Measurements from ENCODE around the gene GNAI2. TPM values are rescaled to one million over a fixed set of nuclear protein-coding genes. Genes with fewer than 3 reads are reported as not detected.
"Not testable (repeated sequence)": the region's sequence is repeated elsewhere in the genome, so short reads cannot be mapped to it uniquely, and the experiment has no call there.

The GNAI2 gene
- total and polyA plus RNA-seq, 2 donors from 2014 or later, result 141 to 245 TPM

- no peak for FAIRE-seq
- no peak for TF ChIP-seq CTCF (IDR thresholded peaks at IDR 0.05; ENCODE audit: borderline replicate concordance, extremely low read depth, insufficient read depth)
- DNase-seq, result no peak
Measured at GRCh38 chr3:50210176-50210509, 25.9 kb upstream of the GNAI2 start.

DNA sequence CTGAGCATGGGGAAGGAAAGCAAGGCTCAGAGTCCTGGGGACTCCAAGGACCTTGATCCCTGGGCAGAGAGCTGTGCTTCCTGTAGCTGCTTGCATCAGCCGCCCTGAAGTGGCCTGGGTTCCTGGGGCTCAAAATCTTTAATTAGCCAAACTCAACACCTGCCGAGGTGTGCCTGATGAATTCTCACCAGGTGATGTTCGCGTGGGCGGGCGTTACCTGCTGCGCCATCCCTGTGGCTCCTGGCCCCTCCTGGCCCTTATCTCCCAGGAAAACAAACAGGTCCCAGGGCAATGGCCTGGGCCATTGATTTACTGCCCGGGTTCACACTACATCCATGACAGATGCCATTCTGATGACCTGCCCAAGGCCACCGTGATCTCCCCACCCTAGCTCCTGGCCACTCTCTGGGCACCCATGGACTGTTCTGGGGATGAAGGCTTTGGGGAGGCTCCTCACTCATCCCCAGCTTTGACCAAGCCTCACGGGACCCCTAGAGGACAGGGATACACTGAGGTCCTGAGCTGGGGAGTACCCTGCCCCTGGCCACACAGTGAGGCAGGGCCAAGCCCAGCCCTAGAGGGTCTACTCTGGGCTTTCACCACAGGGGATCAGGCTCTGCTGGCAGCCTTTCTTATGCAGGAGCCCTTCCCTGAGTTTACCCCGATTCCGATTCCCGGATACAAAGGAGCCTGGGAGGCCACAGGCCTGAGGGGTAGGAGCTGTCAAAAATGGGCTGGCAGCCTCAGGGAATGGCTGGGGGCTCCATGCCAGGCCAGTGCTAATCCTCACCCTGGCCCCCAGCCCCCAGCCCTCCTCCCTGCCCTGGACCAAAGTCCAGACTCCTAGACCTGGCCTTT, 25.3 kb upstream of the GNAI2 start:
- FAIRE-seq, result no peak
- H3K27me3 ChIP-seq (ENCODE audit: control insufficient read depth, insufficient read depth, low read length), result no peaks in the 10 kb centered on the region
- intact Hi-C loops (cut with DNase I), result no loop called here
- DNase-seq, result no peak
- H3K36me3 ChIP-seq (ENCODE audit: control insufficient read depth in 2 of 3, insufficient read depth in 3 of 3, low read length in 3 of 3), result no peaks in the 10 kb centered on the region
- no peaks in the 10 kb centered on the region for H3K4me1 ChIP-seq (ENCODE audit: control insufficient read depth in 2 of 3, insufficient read depth in 2 of 3, low read depth in 1 of 3, low read length in 3 of 3)
- H3K27ac ChIP-seq (ENCODE audit: low read depth in 2 of 2, low read length in 2 of 2), result no peak overlapping the region
- H3K4me3 ChIP-seq (ENCODE audit: low read length in 3 of 3), result no peak overlapping the region
- H3K9ac ChIP-seq (ENCODE audit: low read length in 3 of 3), result no peak overlapping the region
- TF ChIP-seq CTCF (IDR thresholded peaks at IDR 0.05; ENCODE audit: borderline replicate concordance, extremely low read depth, insufficient read depth), result no peak
- H3K9me3 ChIP-seq (ENCODE audit: control insufficient read depth in 2 of 3, insufficient read depth in 1 of 3, low read length in 3 of 3), result no peaks in the 10 kb centered on the region

More at GRCh38 chr3:50210176-50210509, 25.9 kb upstream of the GNAI2 start:
- intact Hi-C loops (cut with DNase I), result no loop called here
- Histone ChIP-seq H3K4me3 (ENCODE audit: low read length in 3 of 3) (no peak overlapping the region), H3K27ac (ENCODE audit: low read depth in 2 of 2, low read length in 2 of 2) (no peak overlapping the region), H3K9ac (ENCODE audit: low read length in 3 of 3) (no peak overlapping the region), H3K4me1 (ENCODE audit: control insufficient read depth in 2 of 3, insufficient read depth in 2 of 3, low read depth in 1 of 3, low read length in 3 of 3) (peaks cover 0 to 5% (median 0%) of the 10 kb centered on the region in 3 donors), H3K9me3 (ENCODE audit: control insufficient read depth in 2 of 3, insufficient read depth in 1 of 3, low read length in 3 of 3) (no peaks in the 10 kb centered on the region), H3K36me3 (ENCODE audit: control insufficient read depth in 2 of 3, insufficient read depth in 3 of 3, low read length in 3 of 3) (no peaks in the 10 kb centered on the region), H3K27me3 (ENCODE audit: control insufficient read depth, insufficient read depth, low read length) (no peaks in the 10 kb centered on the region)

DNA sequence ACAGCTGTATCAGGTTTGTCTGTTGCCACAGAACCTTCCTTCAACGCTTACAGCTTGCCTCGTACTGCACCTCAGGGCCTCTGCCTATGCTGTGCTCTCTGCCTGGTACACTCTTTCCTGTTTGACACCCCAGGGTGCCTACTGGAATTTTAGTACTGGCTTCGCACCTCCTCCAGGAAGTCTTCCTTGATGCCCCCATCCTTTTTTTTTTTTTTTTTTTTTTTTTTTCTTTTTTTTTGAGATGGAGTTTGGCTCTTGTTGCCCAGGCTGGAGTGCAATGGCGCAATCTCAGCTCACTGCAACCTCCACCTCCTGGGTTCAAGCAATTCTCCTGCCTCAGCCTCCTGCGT, 24.7 kb upstream of the GNAI2 start:
- H3K4me1 ChIP-seq (ENCODE audit: control insufficient read depth in 2 of 3, insufficient read depth in 2 of 3, low read depth in 1 of 3, low read length in 3 of 3); intact Hi-C loops (cut with DNase I); H3K27ac ChIP-seq (ENCODE audit: low read depth in 2 of 2, low read length in 2 of 2); FAIRE-seq; H3K4me3 ChIP-seq (ENCODE audit: low read length in 3 of 3); DNase-seq; H3K27me3 ChIP-seq (ENCODE audit: control insufficient read depth, insufficient read depth, low read length); H3K9ac ChIP-seq (ENCODE audit: low read length in 3 of 3); H3K9me3 ChIP-seq (ENCODE audit: control insufficient read depth in 2 of 3, insufficient read depth in 1 of 3, low read length in 3 of 3); H3K36me3 ChIP-seq (ENCODE audit: control insufficient read depth in 2 of 3, insufficient read depth in 3 of 3, low read length in 3 of 3): not testable (repeated sequence)

- Histone ChIP-seq H3K27me3 (ENCODE audit: control insufficient read depth, insufficient read depth, low read length) (no peaks in the 10 kb centered on the region), H3K4me3 (ENCODE audit: low read length in 3 of 3) (no peak overlapping the region), H3K9ac (ENCODE audit: low read length in 3 of 3) (no peak overlapping the region), H3K36me3 (ENCODE audit: control insufficient read depth in 2 of 3, insufficient read depth in 3 of 3, low read length in 3 of 3) (no peaks in the 10 kb centered on the region), H3K9me3 (ENCODE audit: control insufficient read depth in 2 of 3, insufficient read depth in 1 of 3, low read length in 3 of 3) (no peaks in the 10 kb centered on the region), H3K27ac (ENCODE audit: low read depth in 2 of 2, low read length in 2 of 2) (no peak overlapping the region), H3K4me1 (ENCODE audit: control insufficient read depth in 2 of 3, insufficient read depth in 2 of 3, low read depth in 1 of 3, low read length in 3 of 3) (no peaks in the 10 kb centered on the region)
- intact Hi-C loops (cut with DNase I), result no loop called here
- FAIRE-seq (no peak), DNase-seq (no peak)
- no peak for TF ChIP-seq CTCF (IDR thresholded peaks at IDR 0.05; ENCODE audit: borderline replicate concordance, extremely low read depth, insufficient read depth)
Measured at GRCh38 chr3:50211930-50212329, 24.1 kb upstream of the GNAI2 start.

All from kidney (tissue), 14 donors.